ENCODE measurements around the gene PRRT4. TPM values are rescaled to one million over a fixed set of nuclear protein-coding genes. Genes with fewer than 3 reads are reported as not detected.

The PRRT4 gene
- total and polyA plus RNA-seq, 4 donors: 0.13 to 0.14 TPM; not detected in 2

GRCh38 chr7:128358233-128358632, 3.3 kb downstream of the PRRT4 start:
- Histone ChIP-seq H3K4me1 (ENCODE audit: control insufficient read depth in 4 of 4, insufficient read depth in 4 of 4, low read length in 3 of 4) (peaks cover 7 to 15% (median 10%) of the 10 kb centered on the region in 4 donors), H3K9me3 (ENCODE audit: control insufficient read depth in 4 of 4, low read length in 3 of 4) (no peaks in the 10 kb centered on the region), H3K36me3 (ENCODE audit: control insufficient read depth in 4 of 4, insufficient read depth in 3 of 4, low read depth in 1 of 4, low read length in 3 of 4) (no peaks in the 10 kb centered on the region), H3K27me3 (ENCODE audit: control insufficient read depth in 4 of 4, insufficient read depth in 4 of 4, low read length in 3 of 4) (peaks cover 0 to 3% (median 0%) of the 10 kb centered on the region in 4 donors), H3K9ac (ENCODE audit: low read depth in 1 of 2, low read length in 2 of 2) (no peak overlapping the region), H3K4me3 (ENCODE audit: low read depth in 1 of 3, low read length in 3 of 3) (no peak overlapping the region), H3K27ac (ENCODE audit: low read depth in 1 of 2, low read length in 2 of 2) (no peak overlapping the region)
- no peak for DNase-seq (ENCODE audit: low spot score)
- WGBS: 68% methylated on average over 1 of the region's 1 CpG
- TF ChIP-seq HNF4A (conservative IDR thresholded peaks at IDR 0.05) (no peak), RXRA (IDR thresholded peaks at IDR 0.05) (no peak), SP1 (IDR thresholded peaks at IDR 0.05) (no peak), FOXA2 (IDR thresholded peaks at IDR 0.05) (no peak), RAD21 (IDR thresholded peaks at IDR 0.05) (no peak), YY1 (IDR thresholded peaks at IDR 0.05) (no peak)
- TF ChIP-seq, protein P1, sequence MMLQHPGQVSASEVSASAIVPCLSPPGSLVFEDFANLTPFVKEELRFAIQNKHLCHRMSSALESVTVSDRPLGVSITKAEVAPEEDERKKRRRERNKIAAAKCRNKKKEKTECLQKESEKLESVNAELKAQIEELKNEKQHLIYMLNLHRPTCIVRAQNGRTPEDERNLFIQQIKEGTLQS (IDR thresholded peaks at IDR 0.05): no peak

- 86% methylated on average over 6 of the region's 6 CpGs for WGBS
- peaks cover 0 to 9% (median 0%) of the 10 kb centered on the region in 4 donors for H3K27me3 ChIP-seq (ENCODE audit: control insufficient read depth in 4 of 4, insufficient read depth in 4 of 4, low read length in 3 of 4)
- H3K9ac ChIP-seq (ENCODE audit: low read depth in 1 of 2, low read length in 2 of 2): no peak overlapping the region
- no peak overlapping the region for H3K4me3 ChIP-seq (ENCODE audit: low read depth in 1 of 3, low read length in 3 of 3)
- H3K36me3 ChIP-seq (ENCODE audit: control insufficient read depth in 4 of 4, insufficient read depth in 3 of 4, low read depth in 1 of 4, low read length in 3 of 4): no peaks in the 10 kb centered on the region
- no peaks in the 10 kb centered on the region for H3K9me3 ChIP-seq (ENCODE audit: control insufficient read depth in 4 of 4, low read length in 3 of 4)
- no peak overlapping the region for H3K27ac ChIP-seq (ENCODE audit: low read depth in 1 of 2, low read length in 2 of 2)
- no peak for TF ChIP-seq RXRA (IDR thresholded peaks at IDR 0.05)
- TF ChIP-seq HNF4A (conservative IDR thresholded peaks at IDR 0.05): no peak
- no peak for TF ChIP-seq RAD21 (IDR thresholded peaks at IDR 0.05)
- TF ChIP-seq EGR1 (IDR thresholded peaks at IDR 0.05; ENCODE audit: low read depth in 2 of 2): no peak
- TF ChIP-seq REST (IDR thresholded peaks at IDR 0.05): no peak
- TF ChIP-seq YY1 (IDR thresholded peaks at IDR 0.05): no peak
- TF ChIP-seq NR2F2 (IDR thresholded peaks at IDR 0.05): no peak
- TF ChIP-seq GABPA (IDR thresholded peaks at IDR 0.05 in 1 of 2, conservative IDR thresholded peaks at IDR 0.05 in 1 of 2): no peak
- TF ChIP-seq JUND (IDR thresholded peaks at IDR 0.05): no peak
- TF ChIP-seq FOXA2 (IDR thresholded peaks at IDR 0.05): no peak
- TF ChIP-seq, protein P2, sequence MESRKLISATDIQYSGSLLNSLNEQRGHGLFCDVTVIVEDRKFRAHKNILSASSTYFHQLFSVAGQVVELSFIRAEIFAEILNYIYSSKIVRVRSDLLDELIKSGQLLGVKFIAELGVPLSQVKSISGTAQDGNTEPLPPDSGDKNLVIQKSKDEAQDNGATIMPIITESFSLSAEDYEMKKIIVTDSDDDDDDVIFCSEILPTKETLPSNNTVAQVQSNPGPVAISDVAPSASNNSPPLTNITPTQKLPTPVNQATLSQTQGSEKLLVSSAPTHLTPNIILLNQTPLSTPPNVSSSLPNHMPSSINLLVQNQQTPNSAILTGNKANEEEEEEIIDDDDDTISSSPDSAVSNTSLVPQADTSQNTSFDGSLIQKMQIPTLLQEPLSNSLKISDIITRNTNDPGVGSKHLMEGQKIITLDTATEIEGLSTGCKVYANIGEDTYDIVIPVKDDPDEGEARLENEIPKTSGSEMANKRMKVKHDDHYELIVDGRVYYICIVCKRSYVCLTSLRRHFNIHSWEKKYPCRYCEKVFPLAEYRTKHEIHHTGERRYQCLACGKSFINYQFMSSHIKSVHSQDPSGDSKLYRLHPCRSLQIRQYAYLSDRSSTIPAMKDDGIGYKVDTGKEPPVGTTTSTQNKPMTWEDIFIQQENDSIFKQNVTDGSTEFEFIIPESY (IDR thresholded peaks at IDR 0.05): no peak
- TF ChIP-seq, protein P3, sequence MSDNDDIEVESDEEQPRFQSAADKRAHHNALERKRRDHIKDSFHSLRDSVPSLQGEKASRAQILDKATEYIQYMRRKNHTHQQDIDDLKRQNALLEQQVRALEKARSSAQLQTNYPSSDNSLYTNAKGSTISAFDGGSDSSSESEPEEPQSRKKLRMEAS (IDR thresholded peaks at IDR 0.05): no peak
- TF ChIP-seq, protein P4, sequence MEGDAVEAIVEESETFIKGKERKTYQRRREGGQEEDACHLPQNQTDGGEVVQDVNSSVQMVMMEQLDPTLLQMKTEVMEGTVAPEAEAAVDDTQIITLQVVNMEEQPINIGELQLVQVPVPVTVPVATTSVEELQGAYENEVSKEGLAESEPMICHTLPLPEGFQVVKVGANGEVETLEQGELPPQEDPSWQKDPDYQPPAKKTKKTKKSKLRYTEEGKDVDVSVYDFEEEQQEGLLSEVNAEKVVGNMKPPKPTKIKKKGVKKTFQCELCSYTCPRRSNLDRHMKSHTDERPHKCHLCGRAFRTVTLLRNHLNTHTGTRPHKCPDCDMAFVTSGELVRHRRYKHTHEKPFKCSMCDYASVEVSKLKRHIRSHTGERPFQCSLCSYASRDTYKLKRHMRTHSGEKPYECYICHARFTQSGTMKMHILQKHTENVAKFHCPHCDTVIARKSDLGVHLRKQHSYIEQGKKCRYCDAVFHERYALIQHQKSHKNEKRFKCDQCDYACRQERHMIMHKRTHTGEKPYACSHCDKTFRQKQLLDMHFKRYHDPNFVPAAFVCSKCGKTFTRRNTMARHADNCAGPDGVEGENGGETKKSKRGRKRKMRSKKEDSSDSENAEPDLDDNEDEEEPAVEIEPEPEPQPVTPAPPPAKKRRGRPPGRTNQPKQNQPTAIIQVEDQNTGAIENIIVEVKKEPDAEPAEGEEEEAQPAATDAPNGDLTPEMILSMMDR (IDR thresholded peaks at IDR 0.05; ENCODE audit: low read depth, low read length, missing input control): no peak
- no peak for TF ChIP-seq SP1 (IDR thresholded peaks at IDR 0.05)
- TF ChIP-seq, protein P1 (IDR thresholded peaks at IDR 0.05): no peak
- TF ChIP-seq HNF4G (IDR thresholded peaks at IDR 0.05): no peak
- no peak for TF ChIP-seq TAF1 (conservative IDR thresholded peaks at IDR 0.05)
- DNase-seq (ENCODE audit: low spot score): no peak
- H3K4me1 ChIP-seq (ENCODE audit: control insufficient read depth in 4 of 4, insufficient read depth in 4 of 4, low read length in 3 of 4): peaks cover 8 to 18% (median 10%) of the 10 kb centered on the region in 4 donors
Observed at GRCh38 chr7:128357217-128357613, 4.3 kb downstream of the PRRT4 start.

All from liver (tissue), 9 donors.